ENCODE measurements around the gene SPTBN1.

GRCh38 chr2:54540194-54540593, 84.1 kb downstream of the SPTBN1 start:
- TF ChIP-seq POLR2AphosphoS5 (IDR thresholded peaks at IDR 0.05; ENCODE audit: borderline replicate concordance, low read depth, low read length) (no peak), EZH2 (IDR thresholded peaks at IDR 0.05) (no peak), FOXP2 (optimal IDR thresholded peaks at IDR 0.05; ENCODE audit: control extremely low read depth, extremely low read length, insufficient read depth) (no peak)
